Mesenchymal stem cell (in vitro differentiated cells and primary cell): ENCODE data around the gene IRX5.

ENCODE experiments used
- DNase-seq: peaks from one replicate; pipeline ENCODE4 v3.0.0-alpha.2; 2013
- H2AFZ ChIP-seq: one replicate; pipeline ENCODE4 v1.6.1; 2013; ENCODE audit warnings: low read depth, mild to moderate bottlenecking, control low read depth, inconsistent platforms, low read length, moderate library complexity
- H2AK5ac ChIP-seq: 2 replicates; pipeline ENCODE4 v1.6.1; 2013; ENCODE audit warnings: low read length, moderate library complexity, mild to moderate bottlenecking, inconsistent platforms; ENCODE audit not compliant: severe bottlenecking
- H2BK120ac ChIP-seq: one replicate; pipeline ENCODE4 v1.6.1; 2013; ENCODE audit warnings: low read depth, mild to moderate bottlenecking, inconsistent platforms, low read length, moderate library complexity
- H2BK12ac ChIP-seq, 2 experiments: one replicate each; pipeline ENCODE4 v1.6.1; 2013; ENCODE audit warnings: inconsistent platforms in 2 of 2, low read length in 2 of 2, mild to moderate bottlenecking in 2 of 2, moderate library complexity in 2 of 2, control low read depth in 1 of 2
- H2BK15ac ChIP-seq: one replicate; pipeline ENCODE4 v1.6.1; 2013; ENCODE audit warnings: mild to moderate bottlenecking, low read depth, inconsistent platforms; ENCODE audit not compliant: poor library complexity, severe bottlenecking
- H2BK5ac ChIP-seq: 2 replicates; pipeline ENCODE4 v1.6.1; 2013; ENCODE audit warnings: low read depth, mild to moderate bottlenecking, low read length, control low read depth, inconsistent platforms; ENCODE audit not compliant: poor library complexity, severe bottlenecking
- H3K14ac ChIP-seq, 2 experiments: one replicate each; pipeline ENCODE4 v1.6.1; 2013; ENCODE audit warnings: inconsistent platforms in 2 of 2, low read length in 2 of 2, control low read depth in 1 of 2, mild to moderate bottlenecking in 1 of 2, moderate library complexity in 1 of 2
- H3K18ac ChIP-seq, 2 experiments: one replicate each; pipeline ENCODE4 v1.6.1; 2013; ENCODE audit warnings: inconsistent platforms in 2 of 2, low read length in 2 of 2, control low read depth in 1 of 2, low read depth in 1 of 2, mild to moderate bottlenecking in 1 of 2
- H3K23ac ChIP-seq, 2 experiments: one replicate each; pipeline ENCODE4 v1.6.1; 2013; ENCODE audit warnings: inconsistent platforms in 2 of 2, low read length in 2 of 2, mild to moderate bottlenecking in 2 of 2, moderate library complexity in 2 of 2, control low read depth in 1 of 2
- H3K27ac ChIP-seq: 2 replicates; pipeline ENCODE4 v1.5.1; 2013; ENCODE audit warnings: mild to moderate bottlenecking, moderate library complexity, low read length, control low read depth, inconsistent platforms; ENCODE audit not compliant: poor library complexity, severe bottlenecking
- H3K27me3 ChIP-seq, 2 experiments: 2 replicates each; pipeline versions ENCODE4 v1.6.1 to v1.7.0; 2013; ENCODE audit warnings: low read length in 2 of 2, mild to moderate bottlenecking in 2 of 2, moderate library complexity in 2 of 2, control low read depth in 1 of 2, inconsistent platforms in 1 of 2; ENCODE audit not compliant: control insufficient read depth in 1 of 2, insufficient read depth in 1 of 2
- H3K36me3 ChIP-seq, 2 experiments: 2 replicates each; pipeline versions ENCODE4 v1.6.1 to v1.7.0; 2013; ENCODE audit warnings: low read length in 2 of 2, control low read depth in 1 of 2, inconsistent platforms in 1 of 2, low read depth in 1 of 2, mild to moderate bottlenecking in 1 of 2; ENCODE audit not compliant: insufficient read depth in 2 of 2, control insufficient read depth in 1 of 2
- H3K4ac ChIP-seq, 2 experiments: one replicate each; pipeline ENCODE4 v1.6.1; 2013; ENCODE audit warnings: inconsistent platforms in 2 of 2, low read length in 2 of 2, mild to moderate bottlenecking in 2 of 2, moderate library complexity in 2 of 2, control low read depth in 1 of 2, low read depth in 1 of 2
- H3K4me1 ChIP-seq: 2 replicates; pipeline ENCODE4 v1.6.1; 2013; ENCODE audit warnings: low read depth, low read length, control low read depth; ENCODE audit not compliant: control insufficient read depth, insufficient read depth
- H3K4me2 ChIP-seq: 2 replicates; pipeline ENCODE4 v1.6.1; 2013; ENCODE audit warnings: low read length, mild to moderate bottlenecking, inconsistent platforms; ENCODE audit not compliant: poor library complexity, severe bottlenecking
- H3K4me3 ChIP-seq, 2 experiments: 2 replicates each; pipeline versions ENCODE4 v1.5.1 to v1.7.0; 2013; ENCODE audit warnings: low read length in 2 of 2, mild to moderate bottlenecking in 2 of 2, control low read depth in 1 of 2, low read depth in 1 of 2; ENCODE audit not compliant: insufficient read depth in 1 of 2
- H3K79me1 ChIP-seq: replicated peaks from 2 replicates; pipeline ENCODE4 v1.6.1; 2013; ENCODE audit warnings: mild to moderate bottlenecking, control low read depth, low read length, inconsistent platforms; ENCODE audit not compliant: poor library complexity, severe bottlenecking
- H3K9ac ChIP-seq: 2 replicates; pipeline ENCODE4 v1.7.0; 2013; ENCODE audit warnings: mild to moderate bottlenecking, low read length, moderate library complexity
- H3K9me3 ChIP-seq: 2 replicates; pipeline ENCODE4 v1.7.0; 2013; ENCODE audit warnings: mild to moderate bottlenecking, low read length; ENCODE audit not compliant: control insufficient read depth
- H4K8ac ChIP-seq: one replicate; pipeline ENCODE4 v1.6.1; 2013; ENCODE audit warnings: inconsistent platforms, mild to moderate bottlenecking, low read length, moderate library complexity
- H4K91ac ChIP-seq: one replicate; pipeline ENCODE4 v1.6.1; 2013; ENCODE audit warnings: mild to moderate bottlenecking, low read length, inconsistent platforms
- WGBS: methylation state at CpG from one replicate; pipeline ENCODE4 v1.1.7; 2013; ENCODE audit warnings: mixed read lengths; 5-methylcytosine and 5-hydroxymethylcytosine counted together

Gene IRX5

GRCh38 chr16:54968784-54969183, 38.1 kb downstream of the IRX5 start:
- H3K4me2 ChIP-seq: no peak overlapping the region
- WGBS: 85% methylated on average over 4 of the region's 6 CpGs
- no peak for DNase-seq
- H3K36me3 ChIP-seq: no peaks in the 10 kb centered on the region
- no peak overlapping the region for H4K91ac ChIP-seq
- H3K27me3 ChIP-seq: peaks cover 0 to 3% of the 10 kb centered on the region in 2 experiments
- no peak overlapping the region for H2BK120ac ChIP-seq
- H3K23ac ChIP-seq: no peak overlapping the region
- no peak overlapping the region for H2BK12ac ChIP-seq
- H3K27ac ChIP-seq: no peak overlapping the region
- no peaks in the 10 kb centered on the region for H3K4me1 ChIP-seq
- no peak overlapping the region for H3K4ac ChIP-seq
- no peak overlapping the region for H3K4me3 ChIP-seq
- H2BK5ac ChIP-seq: no peak overlapping the region
- H3K79me1 ChIP-seq: no peaks in the 10 kb centered on the region
- H3K14ac ChIP-seq: no peak overlapping the region
- no peak overlapping the region for H2AFZ ChIP-seq
- H2BK15ac ChIP-seq: no peak overlapping the region
- H3K9ac ChIP-seq: no peak overlapping the region
- H3K18ac ChIP-seq: no peak overlapping the region
- H4K8ac ChIP-seq: no peak overlapping the region
- H3K9me3 ChIP-seq: no peaks in the 10 kb centered on the region
- H2AK5ac ChIP-seq: no peak overlapping the region

GRCh38 chr16:54970016-54970415, 39.4 kb downstream of the IRX5 start:
- Histone ChIP-seq H3K18ac (no peak overlapping the region), H3K4me1 (no peaks in the 10 kb centered on the region), H4K91ac (no peak overlapping the region), H2BK12ac (no peak overlapping the region), H3K27ac (no peak overlapping the region), H3K23ac (no peak overlapping the region), H2AK5ac (no peak overlapping the region), H3K4ac (no peak overlapping the region), H2AFZ (no peak overlapping the region), H2BK5ac (no peak overlapping the region), H3K36me3 (no peaks in the 10 kb centered on the region), H3K14ac (no peak overlapping the region), H3K9me3 (no peaks in the 10 kb centered on the region), H3K9ac (no peak overlapping the region), H3K4me3 (no peak overlapping the region), H3K27me3 (peaks cover 2 to 7% of the 10 kb centered on the region in 2 experiments), H2BK15ac (no peak overlapping the region), H3K4me2 (no peak overlapping the region), H4K8ac (no peak overlapping the region), H2BK120ac (no peak overlapping the region), H3K79me1 (no peaks in the 10 kb centered on the region)
- DNase-seq: no peak
- WGBS: 81% methylated on average over 4 of the region's 5 CpGs

DNA sequence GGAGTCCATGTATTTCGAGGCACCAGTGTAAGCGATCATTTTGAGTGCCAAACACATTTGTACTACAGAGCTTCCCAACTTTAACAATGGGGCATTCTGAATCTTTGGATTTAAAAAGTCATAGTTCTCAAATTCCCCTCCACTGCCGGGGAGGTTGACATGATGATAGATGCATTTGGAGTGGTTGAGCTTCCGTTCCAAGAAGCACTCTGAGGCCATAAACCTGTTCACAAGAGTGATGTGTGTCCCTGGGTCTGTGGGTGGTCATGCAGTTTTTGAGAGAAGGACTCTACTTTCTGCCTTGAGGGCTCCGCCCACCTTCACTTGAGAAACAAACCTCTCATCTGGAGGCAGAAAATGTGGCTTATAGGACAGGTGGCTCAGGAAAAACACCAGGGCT, 43.7 kb downstream of the IRX5 start:
- WGBS: 39% methylated on average over 4 of the region's 5 CpGs
- Histone ChIP-seq H3K4me1 (no peaks in the 10 kb centered on the region), H2AK5ac (no peak overlapping the region), H3K23ac (no peak overlapping the region), H4K8ac (no peak overlapping the region), H3K9me3 (no peaks in the 10 kb centered on the region), H3K9ac (no peak overlapping the region), H2AFZ (no peak overlapping the region), H3K18ac (no peak overlapping the region), H2BK12ac (no peak overlapping the region), H3K27me3 (peaks cover 2 to 19% of the 10 kb centered on the region in 2 experiments), H3K4ac (no peak overlapping the region), H3K4me2 (no peak overlapping the region), H2BK120ac (no peak overlapping the region), H3K27ac (no peak overlapping the region), H3K79me1 (no peaks in the 10 kb centered on the region), H2BK5ac (no peak overlapping the region), H3K4me3 (no peak overlapping the region), H2BK15ac (no peak overlapping the region), H3K36me3 (no peaks in the 10 kb centered on the region), H4K91ac (no peak overlapping the region), H3K14ac (no peak overlapping the region)
- DNase-seq: no peak

DNA sequence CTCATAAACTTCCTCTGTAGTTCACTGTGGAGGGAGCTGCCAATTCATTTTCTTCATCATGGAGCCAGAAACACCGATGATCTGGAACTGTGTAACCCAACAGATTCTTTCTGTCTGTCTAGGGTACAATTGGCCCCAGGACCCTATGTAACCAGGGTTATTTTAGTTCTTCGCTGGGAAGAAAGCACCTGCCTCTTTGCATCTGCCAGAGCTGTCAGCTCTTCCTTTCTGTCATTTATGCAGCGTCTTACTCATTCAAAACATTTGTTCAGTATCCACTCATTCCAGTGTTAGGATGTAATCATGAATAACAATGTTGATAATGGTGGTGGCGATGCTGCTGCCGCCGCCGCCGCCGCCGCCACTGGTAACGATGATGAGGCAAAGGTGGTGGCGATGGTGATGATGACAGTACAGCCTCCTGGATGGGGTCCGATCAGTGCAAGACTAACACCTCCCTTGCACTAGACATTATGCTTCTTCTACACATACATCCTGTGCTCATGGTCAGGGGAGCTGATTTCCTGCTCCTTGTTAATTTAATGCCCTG, 46.1 kb downstream of the IRX5 start:
- no peak overlapping the region for H3K4me2 ChIP-seq
- H3K27me3 ChIP-seq: peaks cover 2 to 16% of the 10 kb centered on the region in 2 experiments
- no peak overlapping the region for H2AK5ac ChIP-seq
- H2BK120ac ChIP-seq: no peak overlapping the region
- no peak overlapping the region for H3K18ac ChIP-seq
- H2AFZ ChIP-seq: no peak overlapping the region
- no peaks in the 10 kb centered on the region for H3K9me3 ChIP-seq
- no peak overlapping the region for H3K14ac ChIP-seq
- H2BK5ac ChIP-seq: no peak overlapping the region
- H3K79me1 ChIP-seq: no peaks in the 10 kb centered on the region
- no peak overlapping the region for H4K8ac ChIP-seq
- no peak overlapping the region for H3K27ac ChIP-seq
- H2BK12ac ChIP-seq: no peak overlapping the region
- H3K36me3 ChIP-seq: no peaks in the 10 kb centered on the region
- H3K4me3 ChIP-seq: no peak overlapping the region
- no peak overlapping the region for H3K4ac ChIP-seq
- H2BK15ac ChIP-seq: no peak overlapping the region
- 87% methylated on average over 12 of the region's 13 CpGs for whole genome bisulfite sequencing
- no peak overlapping the region for H4K91ac ChIP-seq
- H3K9ac ChIP-seq: no peak overlapping the region
- H3K4me1 ChIP-seq: no peaks in the 10 kb centered on the region
- no peak for DNase-seq
- H3K23ac ChIP-seq: no peak overlapping the region
